Esophagus squamous epithelium (tissue), 4 donors: ENCODE results near the gene CREBRF.

Experiments used
- CTCF ChIP-seq, 6 experiments: fragments of 450-650 bp in 4 of 6; fragments of 200-600 bp in 2 of 6; sonication (generic) in 2 of 6; IDR thresholded peaks; one replicate each; pipeline ENCODE4 v1.5.1; 2016 to 2019; ENCODE audit warnings: antibody characterized with exemption in 6 of 6, mild to moderate bottlenecking in 4 of 6, moderate library complexity in 4 of 6
- POLR2A ChIP-seq, 4 donors: fragments of 450-650 bp; IDR thresholded peaks; one replicate each; pipeline ENCODE4 v1.6.1; 2017; ENCODE audit warnings: antibody characterized with exemption in 4 of 4, mild to moderate bottlenecking in 4 of 4, moderate library complexity in 3 of 4

GRCh38 chr5:173028811-173029327, 27.3 kb upstream of the CREBRF start:
- no peak for TF ChIP-seq CTCF (IDR thresholded peaks at IDR 0.05)
- no peak for TF ChIP-seq POLR2A (IDR thresholded peaks at IDR 0.05)
